Measurements from ENCODE around the gene CD99. TPM values are rescaled to one million over a fixed set of nuclear protein-coding genes. Genes with fewer than 3 reads are reported as not detected.

CD99 gene
- polyA plus RNA-seq, 4 donors = 101 to 307 (median 183) TPM

- H3K36me3 ChIP-seq (ENCODE audit: control insufficient read depth in 3 of 3, insufficient read depth in 2 of 3, low read depth in 1 of 3, low read length in 3 of 3) = peaks cover 0 to 38% (median 0%) of the 10 kb centered on the region in 3 donors
- H3K4me1 ChIP-seq (ENCODE audit: control insufficient read depth in 3 of 3, insufficient read depth in 2 of 3, low read depth in 1 of 3, low read length in 2 of 3) = peaks cover 0 to 18% (median 2%) of the 10 kb centered on the region in 3 donors
- H3K9me3 ChIP-seq (ENCODE audit: control insufficient read depth in 2 of 2, insufficient read depth in 1 of 2, low read depth in 1 of 2, low read length in 1 of 2) = no peaks in the 10 kb centered on the region
- FAIRE-seq = no peak
- no peaks in the 10 kb centered on the region for H3K27me3 ChIP-seq (ENCODE audit: control insufficient read depth in 3 of 3, insufficient read depth in 3 of 3, low read length in 3 of 3)
- H3K27ac ChIP-seq (ENCODE audit: low read depth in 1 of 3, low read length in 2 of 3) = no peak overlapping the region
- no peak overlapping the region for H3K4me3 ChIP-seq (ENCODE audit: low read depth in 1 of 3, low read length in 3 of 3)
- DNase-seq = no peak
- 75 to 86% (median 76%) methylated on average over 5 of the region's 5 CpGs for WGBS, 3 donors
Observed at GRCh38 chrX:2698604-2699003, 7.5 kb downstream of the CD99 start.

DNA sequence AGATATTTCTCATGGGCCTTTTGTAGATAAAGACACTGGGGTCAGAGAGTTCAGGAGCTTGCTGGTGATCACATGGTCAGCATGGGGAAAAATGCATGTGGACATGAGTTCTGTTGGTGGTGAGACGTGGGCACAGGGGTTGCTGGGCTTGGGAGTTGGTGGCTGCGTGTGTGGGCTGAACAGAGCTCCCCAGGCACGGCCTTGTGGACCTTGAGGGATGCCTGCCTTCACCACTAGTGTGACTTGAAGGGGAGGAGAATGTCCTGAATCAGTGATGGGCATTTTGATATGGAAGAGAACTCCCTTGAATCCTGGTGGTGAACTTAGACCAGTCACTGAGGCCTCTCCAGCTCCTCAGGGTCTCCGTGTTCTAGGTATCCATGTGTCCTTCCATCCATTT lies 8.9 kb downstream of the CD99 start:
- 90 to 93% (median 91%) methylated on average over 4 of the region's 4 CpGs for WGBS, 3 donors

GRCh38 chrX:2700405-2701320 lies 9.6 kb downstream of the CD99 start:
- Histone ChIP-seq H3K9me3 (ENCODE audit: control insufficient read depth in 2 of 2, insufficient read depth in 1 of 2, low read depth in 1 of 2, low read length in 1 of 2) (no peaks in the 10 kb centered on the region), H3K27ac (ENCODE audit: low read depth in 1 of 3, low read length in 2 of 3) (no peak overlapping the region), H3K4me1 (ENCODE audit: control insufficient read depth in 3 of 3, insufficient read depth in 2 of 3, low read depth in 1 of 3, low read length in 2 of 3) (peaks cover 0 to 11% (median 3%) of the 10 kb centered on the region in 3 donors), H3K27me3 (ENCODE audit: control insufficient read depth in 3 of 3, insufficient read depth in 3 of 3, low read length in 3 of 3) (no peaks in the 10 kb centered on the region), H3K4me3 (ENCODE audit: low read depth in 1 of 3, low read length in 3 of 3) (no peak overlapping the region), H3K36me3 (ENCODE audit: control insufficient read depth in 3 of 3, insufficient read depth in 2 of 3, low read depth in 1 of 3, low read length in 3 of 3) (peaks cover 0 to 41% (median 0%) of the 10 kb centered on the region in 3 donors)
- no peak for DNase-seq
- WGBS, 3 donors = 97 to 98% (median 98%) methylated on average over 9 of the region's 9 CpGs
- no peak for FAIRE-seq

More for the DNA sequence above, 8.9 kb downstream of the CD99 start:
- H3K27ac ChIP-seq (ENCODE audit: low read depth in 1 of 3, low read length in 2 of 3) = no peak overlapping the region
- no peak for DNase-seq
- H3K9me3 ChIP-seq (ENCODE audit: control insufficient read depth in 2 of 2, insufficient read depth in 1 of 2, low read depth in 1 of 2, low read length in 1 of 2) = no peaks in the 10 kb centered on the region
- no peaks in the 10 kb centered on the region for H3K27me3 ChIP-seq (ENCODE audit: control insufficient read depth in 3 of 3, insufficient read depth in 3 of 3, low read length in 3 of 3)
- H3K4me1 ChIP-seq (ENCODE audit: control insufficient read depth in 3 of 3, insufficient read depth in 2 of 3, low read depth in 1 of 3, low read length in 2 of 3) = peaks cover 0 to 13% (median 3%) of the 10 kb centered on the region in 3 donors
- no peak overlapping the region for H3K4me3 ChIP-seq (ENCODE audit: low read depth in 1 of 3, low read length in 3 of 3)
- no peak for FAIRE-seq
- peaks cover 0 to 40% (median 0%) of the 10 kb centered on the region in 3 donors for H3K36me3 ChIP-seq (ENCODE audit: control insufficient read depth in 3 of 3, insufficient read depth in 2 of 3, low read depth in 1 of 3, low read length in 3 of 3)

GRCh38 chrX:2701600-2701999 lies 10.5 kb downstream of the CD99 start:
- peaks cover 0 to 46% (median 0%) of the 10 kb centered on the region in 3 donors for H3K36me3 ChIP-seq (ENCODE audit: control insufficient read depth in 3 of 3, insufficient read depth in 2 of 3, low read depth in 1 of 3, low read length in 3 of 3)
- no peak overlapping the region for H3K27ac ChIP-seq (ENCODE audit: low read depth in 1 of 3, low read length in 2 of 3)
- no peak for DNase-seq
- no peak for FAIRE-seq
- no peaks in the 10 kb centered on the region for H3K9me3 ChIP-seq (ENCODE audit: control insufficient read depth in 2 of 2, insufficient read depth in 1 of 2, low read depth in 1 of 2, low read length in 1 of 2)
- peaks cover 0 to 5% (median 3%) of the 10 kb centered on the region in 3 donors for H3K4me1 ChIP-seq (ENCODE audit: control insufficient read depth in 3 of 3, insufficient read depth in 2 of 3, low read depth in 1 of 3, low read length in 2 of 3)
- no peak overlapping the region for H3K4me3 ChIP-seq (ENCODE audit: low read depth in 1 of 3, low read length in 3 of 3)
- WGBS, 3 donors = 69 to 85% (median 74%) methylated on average over 6 of the region's 6 CpGs
- no peaks in the 10 kb centered on the region for H3K27me3 ChIP-seq (ENCODE audit: control insufficient read depth in 3 of 3, insufficient read depth in 3 of 3, low read length in 3 of 3)

- Histone ChIP-seq H3K27me3 (ENCODE audit: control insufficient read depth in 3 of 3, insufficient read depth in 3 of 3, low read length in 3 of 3) (no peaks in the 10 kb centered on the region), H3K4me3 (ENCODE audit: low read depth in 1 of 3, low read length in 3 of 3) (no peak overlapping the region), H3K27ac (ENCODE audit: low read depth in 1 of 3, low read length in 2 of 3) (peak overlapping the region in 1 of 3 donors; percentile 53), H3K9me3 (ENCODE audit: control insufficient read depth in 2 of 2, insufficient read depth in 1 of 2, low read depth in 1 of 2, low read length in 1 of 2) (no peaks in the 10 kb centered on the region), H3K4me1 (ENCODE audit: control insufficient read depth in 3 of 3, insufficient read depth in 2 of 3, low read depth in 1 of 3, low read length in 2 of 3) (peaks cover 0 to 18% (median 3%) of the 10 kb centered on the region in 3 donors), H3K36me3 (ENCODE audit: control insufficient read depth in 3 of 3, insufficient read depth in 2 of 3, low read depth in 1 of 3, low read length in 3 of 3) (peaks cover 0 to 34% (median 0%) of the 10 kb centered on the region in 3 donors)
- 22 to 52% (median 41%) methylated on average over 14 of the region's 14 CpGs for WGBS, 3 donors
- FAIRE-seq (no peak), DNase-seq (peak in 1 of 2 donors; percentile 43)
Observed at GRCh38 chrX:2703991-2704369, 12.9 kb downstream of the CD99 start.

DNA sequence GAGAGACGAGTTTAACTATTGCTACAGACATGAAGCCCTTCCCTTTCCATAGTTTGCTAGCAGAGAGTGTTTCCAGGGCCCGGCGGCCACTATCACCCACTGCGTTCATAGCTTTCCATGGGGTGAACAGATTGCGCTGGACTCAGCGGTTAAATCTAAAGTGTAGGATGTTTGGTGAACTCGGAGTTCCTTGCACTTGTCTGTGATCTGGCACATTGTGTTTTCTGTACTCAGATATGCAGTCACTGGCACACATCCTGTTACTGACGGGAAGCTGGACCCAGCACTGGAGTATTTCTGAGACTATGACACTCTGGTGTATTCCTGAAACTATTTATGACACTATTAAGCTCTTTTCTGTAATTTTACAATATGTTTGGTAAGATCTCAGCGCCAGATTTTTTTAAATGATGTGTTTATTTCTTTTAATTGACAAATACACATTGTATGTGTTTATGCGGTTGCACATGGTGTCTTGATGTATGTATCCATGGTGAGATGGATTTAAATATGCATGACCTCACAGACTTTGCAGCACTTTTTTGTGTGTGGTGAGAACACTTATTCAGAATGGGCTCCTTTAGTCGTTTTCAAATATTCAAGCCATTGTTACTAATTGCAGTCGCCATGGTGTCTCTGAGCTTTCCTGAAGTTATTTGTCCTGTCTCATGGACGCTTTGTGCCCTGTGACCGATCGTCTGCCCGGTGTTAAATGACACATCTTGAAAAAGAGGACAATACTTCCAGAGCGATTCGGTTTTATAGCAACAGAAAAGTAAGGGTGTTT lies 14.1 kb downstream of the CD99 start:
- Histone ChIP-seq H3K36me3 (ENCODE audit: control insufficient read depth in 3 of 3, insufficient read depth in 2 of 3, low read depth in 1 of 3, low read length in 3 of 3) (peaks cover 0 to 28% (median 0%) of the 10 kb centered on the region in 3 donors), H3K27me3 (ENCODE audit: control insufficient read depth in 3 of 3, insufficient read depth in 3 of 3, low read length in 3 of 3) (no peaks in the 10 kb centered on the region), H3K27ac (ENCODE audit: low read depth in 1 of 3, low read length in 2 of 3) (peak overlapping the region in 1 of 3 donors; percentile 53), H3K4me3 (ENCODE audit: low read depth in 1 of 3, low read length in 3 of 3) (no peak overlapping the region), H3K4me1 (ENCODE audit: control insufficient read depth in 3 of 3, insufficient read depth in 2 of 3, low read depth in 1 of 3, low read length in 2 of 3) (peaks cover 5 to 18% (median 9%) of the 10 kb centered on the region in 3 donors), H3K9me3 (ENCODE audit: control insufficient read depth in 2 of 2, insufficient read depth in 1 of 2, low read depth in 1 of 2, low read length in 1 of 2) (no peaks in the 10 kb centered on the region)
- 63 to 85% (median 76%) methylated on average over 18 of the region's 18 CpGs for WGBS, 3 donors
- DNase-seq = no peak
- FAIRE-seq = no peak

DNA sequence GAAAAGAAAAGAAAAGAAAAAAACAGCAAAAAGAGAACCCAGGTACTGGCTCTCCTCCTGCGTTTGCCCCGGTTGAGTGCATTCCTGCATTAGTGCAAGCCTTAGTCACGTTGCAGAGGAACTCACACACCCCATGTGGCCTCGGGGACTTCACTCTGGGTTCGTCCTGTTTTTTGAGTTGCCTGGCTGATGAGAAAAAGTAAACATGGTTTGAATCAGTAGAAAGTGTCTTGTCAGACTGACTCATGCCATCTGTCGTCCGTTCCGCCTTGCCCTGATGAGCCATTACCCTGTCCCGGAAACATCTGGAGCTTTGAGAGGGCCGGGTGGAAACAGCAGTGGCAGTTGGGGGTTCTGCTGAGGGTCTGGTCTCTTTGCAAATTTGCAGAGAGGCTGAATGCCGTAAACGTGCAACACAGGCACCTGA lies 16.3 kb downstream of the CD99 start:
- peak; percentile 54 to 55 for DNase-seq
- no peak for FAIRE-seq

GRCh38 chrX:2708021-2708420 lies 16.9 kb downstream of the CD99 start:
- peaks cover 5 to 18% (median 9%) of the 10 kb centered on the region in 3 donors for H3K4me1 ChIP-seq (ENCODE audit: control insufficient read depth in 3 of 3, insufficient read depth in 2 of 3, low read depth in 1 of 3, low read length in 2 of 3)
- H3K27me3 ChIP-seq (ENCODE audit: control insufficient read depth in 3 of 3, insufficient read depth in 3 of 3, low read length in 3 of 3) = no peaks in the 10 kb centered on the region
- 47 to 63% (median 57%) methylated on average over 6 of the region's 6 CpGs for WGBS, 3 donors
- H3K27ac ChIP-seq (ENCODE audit: low read depth in 1 of 3, low read length in 2 of 3) = peak overlapping the region in 1 of 3 donors; percentile 58
- FAIRE-seq (no peak), DNase-seq (no peak)
- H3K36me3 ChIP-seq (ENCODE audit: control insufficient read depth in 3 of 3, insufficient read depth in 2 of 3, low read depth in 1 of 3, low read length in 3 of 3) = peaks cover 0 to 27% (median 0%) of the 10 kb centered on the region in 3 donors
- no peaks in the 10 kb centered on the region for H3K9me3 ChIP-seq (ENCODE audit: control insufficient read depth in 2 of 2, insufficient read depth in 1 of 2, low read depth in 1 of 2, low read length in 1 of 2)
- H3K4me3 ChIP-seq (ENCODE audit: low read depth in 1 of 3, low read length in 3 of 3) = no peak overlapping the region

More for the DNA sequence above, 16.3 kb downstream of the CD99 start:
- Histone ChIP-seq H3K4me3 (ENCODE audit: low read depth in 1 of 3, low read length in 3 of 3) (no peak overlapping the region), H3K4me1 (ENCODE audit: control insufficient read depth in 3 of 3, insufficient read depth in 2 of 3, low read depth in 1 of 3, low read length in 2 of 3) (peaks cover 5 to 18% (median 9%) of the 10 kb centered on the region in 3 donors), H3K27ac (ENCODE audit: low read depth in 1 of 3, low read length in 2 of 3) (peak overlapping the region in 1 of 3 donors; percentile 58), H3K9me3 (ENCODE audit: control insufficient read depth in 2 of 2, insufficient read depth in 1 of 2, low read depth in 1 of 2, low read length in 1 of 2) (no peaks in the 10 kb centered on the region), H3K36me3 (ENCODE audit: control insufficient read depth in 3 of 3, insufficient read depth in 2 of 3, low read depth in 1 of 3, low read length in 3 of 3) (peaks cover 0 to 25% (median 0%) of the 10 kb centered on the region in 3 donors), H3K27me3 (ENCODE audit: control insufficient read depth in 3 of 3, insufficient read depth in 3 of 3, low read length in 3 of 3) (no peaks in the 10 kb centered on the region)
- 20 to 37% (median 29%) methylated on average over 12 of the region's 12 CpGs for WGBS, 3 donors
